Neuronal stem cell (in vitro differentiated cells): Measurements from ENCODE around the gene ADGRE3.

ENCODE experiments used
- DNase-seq: peaks from one replicate; pipeline ENCODE4 v3.0.0-alpha.2; 2013; ENCODE audit warnings: low spot score
- H2AFZ ChIP-seq: one replicate; pipeline ENCODE4 v1.6.1; 2013; ENCODE audit warnings: mild to moderate bottlenecking, low read length, inconsistent platforms
- H2AK5ac ChIP-seq: 2 replicates; pipeline ENCODE4 v1.6.1; 2013; ENCODE audit warnings: low read depth, mild to moderate bottlenecking, inconsistent platforms, low read length, moderate library complexity, mixed read lengths
- H2BK120ac ChIP-seq: 2 replicates; pipeline ENCODE4 v1.6.1; 2013; ENCODE audit warnings: low read depth, mild to moderate bottlenecking, inconsistent platforms, low read length, moderate library complexity, mixed read lengths
- H2BK12ac ChIP-seq: one replicate; pipeline ENCODE4 v1.6.1; 2013; ENCODE audit warnings: low read length, inconsistent platforms
- H2BK15ac ChIP-seq: 2 replicates; pipeline ENCODE4 v1.6.1; 2013; ENCODE audit warnings: mild to moderate bottlenecking, low read length, inconsistent platforms, mixed read lengths
- H2BK5ac ChIP-seq: one replicate; pipeline ENCODE4 v1.6.1; 2013; ENCODE audit warnings: inconsistent platforms, mild to moderate bottlenecking, low read length, moderate library complexity
- H3K14ac ChIP-seq: one replicate; pipeline ENCODE4 v1.6.1; 2013; ENCODE audit warnings: low read length, inconsistent platforms
- H3K18ac ChIP-seq: 2 replicates; pipeline ENCODE4 v1.6.1; 2013; ENCODE audit warnings: low read length, inconsistent platforms
- H3K23ac ChIP-seq: 2 replicates; pipeline ENCODE4 v1.6.1; 2013; ENCODE audit warnings: low read depth, mild to moderate bottlenecking, mixed read lengths, low read length, inconsistent platforms; ENCODE audit not compliant: poor library complexity
- H3K27ac ChIP-seq: replicated peaks from 3 replicates; pipeline ENCODE4 v1.5.1; 2013; ENCODE audit warnings: low read length, inconsistent platforms
- H3K27me3 ChIP-seq, 3 experiments: 2 replicates each; pipeline ENCODE4 v1.6.1; 2013; ENCODE audit warnings: low read length in 3 of 3, mild to moderate bottlenecking in 2 of 3, inconsistent platforms in 1 of 3, low read depth in 1 of 3, mixed read lengths in 1 of 3, moderate library complexity in 1 of 3; ENCODE audit not compliant: control insufficient read depth in 3 of 3, insufficient read depth in 3 of 3
- H3K36me3 ChIP-seq, 2 donors: replicated peaks in 1 of 2; 2 replicates each; pipeline ENCODE4 v1.6.1; 2013; ENCODE audit warnings: low read length in 2 of 2; ENCODE audit not compliant: control insufficient read depth in 2 of 2, insufficient read depth in 2 of 2
- H3K4ac ChIP-seq: 2 replicates; pipeline ENCODE4 v1.6.1; 2013; ENCODE audit warnings: inconsistent platforms, mild to moderate bottlenecking, low read length, moderate library complexity
- H3K4me1 ChIP-seq, 2 donors: 1 replicate in 1 of 2; 2 replicates in 1 of 2; pipeline ENCODE4 v1.6.1; 2013; ENCODE audit warnings: low read length in 2 of 2, low read depth in 1 of 2; ENCODE audit not compliant: control insufficient read depth in 2 of 2, insufficient read depth in 1 of 2
- H3K4me2 ChIP-seq: one replicate; pipeline ENCODE4 v1.6.1; 2013; ENCODE audit warnings: mild to moderate bottlenecking, low read length, inconsistent platforms; ENCODE audit not compliant: insufficient read depth, poor library complexity, severe bottlenecking
- H3K4me3 ChIP-seq, 2 donors: 2 replicates each; pipeline ENCODE4 v1.5.1; 2013; ENCODE audit warnings: low read length in 2 of 2, mild to moderate bottlenecking in 2 of 2, inconsistent platforms in 1 of 2, moderate library complexity in 1 of 2
- H3K79me1 ChIP-seq: one replicate; pipeline ENCODE4 v1.6.1; 2013; ENCODE audit warnings: low read depth, mild to moderate bottlenecking, inconsistent platforms, low read length, moderate library complexity
- H3K9ac ChIP-seq: one replicate; pipeline ENCODE4 v1.6.1; 2013; ENCODE audit warnings: mild to moderate bottlenecking, low read depth, low read length, inconsistent platforms; ENCODE audit not compliant: poor library complexity
- H3K9me3 ChIP-seq, 2 donors: replicated peaks in 1 of 2; 2 replicates each; pipeline versions ENCODE3 to v1.6.1; 2013; ENCODE audit warnings: low read length in 2 of 2, mild to moderate bottlenecking in 2 of 2, inconsistent platforms in 1 of 2, low read depth in 1 of 2, mixed read lengths in 1 of 2, moderate library complexity in 1 of 2; ENCODE audit not compliant: control insufficient read depth in 2 of 2, insufficient read depth in 1 of 2
- H4K8ac ChIP-seq: one replicate; pipeline ENCODE4 v1.6.1; 2013; ENCODE audit warnings: low read depth, mild to moderate bottlenecking, inconsistent platforms, low read length, moderate library complexity
- H4K91ac ChIP-seq: one replicate; pipeline ENCODE4 v1.6.1; 2013; ENCODE audit warnings: low read length, low read depth, mild to moderate bottlenecking, inconsistent platforms; ENCODE audit not compliant: poor library complexity
- whole genome bisulfite sequencing, 2 donors: extraction: QIAGEN DNeasy Blood & Tissue Kit; methylation state at CpG; one replicate each; pipeline ENCODE4 v1.1.7; 2013; ENCODE audit warnings: missing lambda C conversion rate in 2 of 2, mixed read lengths in 1 of 2; ENCODE audit not compliant: insufficient read length in 2 of 2, insufficient replicate concordance in 1 of 2; ENCODE audit errors: extremely low coverage in 2 of 2; 5-methylcytosine and 5-hydroxymethylcytosine counted together

Gene ADGRE3

DNA sequence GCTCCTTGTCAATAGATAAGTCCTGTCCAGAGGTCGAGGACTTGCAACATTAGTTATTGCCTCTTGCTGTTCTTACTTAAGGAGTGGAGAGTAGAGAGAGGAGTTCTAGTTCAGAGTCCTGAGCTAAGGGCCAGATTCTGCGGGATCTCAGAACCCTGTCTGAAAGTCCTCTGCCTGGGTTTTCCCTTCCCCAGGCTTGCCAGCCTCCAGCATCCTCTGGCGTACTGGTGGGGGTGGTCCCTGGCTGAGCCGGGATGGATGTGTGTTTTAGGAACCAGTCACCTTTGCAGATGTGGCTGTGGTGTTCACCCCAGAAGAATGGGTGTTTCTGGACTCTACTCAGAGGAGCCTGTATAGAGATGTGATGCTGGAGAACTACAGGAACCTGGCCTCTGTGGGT is 41.2 kb upstream of the ADGRE3 start:
- Histone ChIP-seq H3K27me3 (no peaks in the 10 kb centered on the region), H3K18ac (no peak overlapping the region), H3K27ac (no peak overlapping the region), H3K14ac (no peak overlapping the region), H3K9me3 (peaks cover 51 to 75% of the 10 kb centered on the region in 2 donors), H2AK5ac (no peak overlapping the region), H3K36me3 (peaks cover 30 to 94% of the 10 kb centered on the region in 2 donors), H2BK15ac (no peak overlapping the region), H2BK12ac (no peak overlapping the region), H4K8ac (no peak overlapping the region), H3K4me3 (no peak overlapping the region), H3K23ac (no peak overlapping the region), H4K91ac (no peak overlapping the region), H3K4me1 (no peaks in the 10 kb centered on the region), H3K79me1 (no peaks in the 10 kb centered on the region), H2BK5ac (no peak overlapping the region), H3K4me2 (no peak overlapping the region), H2AFZ (no peak overlapping the region), H3K9ac (no peak overlapping the region), H2BK120ac (no peak overlapping the region), H3K4ac (no peak overlapping the region)
- no peak for DNase-seq
- WGBS, 2 donors: no CpG with 5 or more reads among the region's 4 CpGs

- Histone ChIP-seq H3K9me3 (peaks cover 14 to 26% of the 10 kb centered on the region in 2 donors), H3K79me1 (no peaks in the 10 kb centered on the region), H4K91ac (no peak overlapping the region), H3K36me3 (peaks cover 49 to 94% of the 10 kb centered on the region in 2 donors), H3K9ac (no peak overlapping the region), H3K4me3 (no peak overlapping the region), H3K27ac (no peak overlapping the region), H2BK12ac (no peak overlapping the region), H3K4me1 (no peaks in the 10 kb centered on the region), H3K4me2 (no peak overlapping the region), H4K8ac (no peak overlapping the region), H2AFZ (no peak overlapping the region), H3K14ac (no peak overlapping the region), H2AK5ac (no peak overlapping the region), H3K18ac (no peak overlapping the region), H2BK120ac (no peak overlapping the region), H2BK15ac (no peak overlapping the region), H3K27me3 (no peaks in the 10 kb centered on the region), H3K4ac (no peak overlapping the region), H3K23ac (no peak overlapping the region), H2BK5ac (no peak overlapping the region)
- no peak for DNase-seq
- WGBS, 2 donors: no CpG with 5 or more reads among the region's 6 CpGs
Measured at GRCh38 chr19:14704450-14704849, 29.8 kb upstream of the ADGRE3 start.

GRCh38 chr19:14703833-14704232 is 29.2 kb upstream of the ADGRE3 start:
- Histone ChIP-seq H3K23ac (no peak overlapping the region), H3K4me2 (no peak overlapping the region), H3K9ac (no peak overlapping the region), H2BK120ac (no peak overlapping the region), H4K91ac (no peak overlapping the region), H4K8ac (no peak overlapping the region), H3K4me1 (no peaks in the 10 kb centered on the region), H2BK12ac (no peak overlapping the region), H2AK5ac (no peak overlapping the region), H3K27ac (no peak overlapping the region), H2BK5ac (no peak overlapping the region), H3K79me1 (peaks cover 2% of the 10 kb centered on the region), H3K4me3 (no peak overlapping the region), H3K9me3 (peaks cover 14 to 26% of the 10 kb centered on the region in 2 donors), H3K18ac (no peak overlapping the region), H3K27me3 (no peaks in the 10 kb centered on the region), H2BK15ac (no peak overlapping the region), H3K14ac (no peak overlapping the region), H3K36me3 (peaks cover 50 to 94% of the 10 kb centered on the region in 2 donors), H2AFZ (no peak overlapping the region), H3K4ac (no peak overlapping the region)
- WGBS, 2 donors: no CpG with 5 or more reads among the region's 6 CpGs
- DNase-seq: no peak

DNA sequence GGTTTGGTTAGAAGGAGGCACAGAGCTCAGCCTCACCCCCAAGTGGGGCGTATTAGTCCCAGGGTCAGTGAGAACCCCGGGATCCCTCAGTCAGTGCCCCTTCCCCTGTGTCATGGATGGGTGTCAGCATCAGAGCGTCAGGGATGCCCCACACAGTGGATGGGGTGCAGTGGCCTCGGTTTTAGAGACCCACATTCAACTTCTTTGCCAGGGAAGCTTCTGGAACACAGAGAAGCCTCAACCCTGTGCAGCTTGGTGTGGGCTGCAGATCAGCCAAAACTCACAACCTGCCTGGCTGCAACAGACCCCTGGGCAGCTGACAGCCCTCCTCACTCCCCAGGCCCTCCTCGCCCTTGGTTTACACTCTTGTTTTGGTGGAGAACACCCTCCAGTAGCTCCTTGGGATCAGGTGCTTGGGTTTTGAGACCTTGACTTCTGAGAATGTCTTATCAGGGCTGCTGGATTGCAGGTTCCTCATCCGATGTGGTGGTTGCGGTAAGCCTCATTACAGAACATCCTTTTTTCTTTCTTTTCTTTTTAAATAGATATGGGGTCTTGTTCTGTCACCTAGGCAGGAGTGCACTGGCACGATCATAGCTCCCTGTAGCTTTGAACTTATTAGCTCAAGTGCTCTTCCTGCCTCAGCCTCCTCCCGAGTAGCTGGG is 26.2 kb upstream of the ADGRE3 start:
- Histone ChIP-seq H2AK5ac (no peak overlapping the region), H3K79me1 (peaks cover 2% of the 10 kb centered on the region), H3K18ac (no peak overlapping the region), H3K27ac (no peak overlapping the region), H2BK15ac (no peak overlapping the region), H3K4ac (no peak overlapping the region), H3K9me3 (peaks cover 9 to 21% of the 10 kb centered on the region in 2 donors), H2BK5ac (no peak overlapping the region), H2AFZ (no peak overlapping the region), H3K36me3 (peaks cover 47 to 90% of the 10 kb centered on the region in 2 donors), H3K4me2 (no peak overlapping the region), H2BK12ac (no peak overlapping the region), H2BK120ac (no peak overlapping the region), H4K8ac (no peak overlapping the region), H3K4me1 (no peaks in the 10 kb centered on the region), H3K4me3 (no peak overlapping the region), H4K91ac (no peak overlapping the region), H3K9ac (no peak overlapping the region), H3K27me3 (no peaks in the 10 kb centered on the region), H3K14ac (no peak overlapping the region), H3K23ac (no peak overlapping the region)
- no peak for DNase-seq
- no CpG with 5 or more reads among the region's 9 CpGs for WGBS, 2 donors
